ENCODE results near the gene CHAD.

DNA sequence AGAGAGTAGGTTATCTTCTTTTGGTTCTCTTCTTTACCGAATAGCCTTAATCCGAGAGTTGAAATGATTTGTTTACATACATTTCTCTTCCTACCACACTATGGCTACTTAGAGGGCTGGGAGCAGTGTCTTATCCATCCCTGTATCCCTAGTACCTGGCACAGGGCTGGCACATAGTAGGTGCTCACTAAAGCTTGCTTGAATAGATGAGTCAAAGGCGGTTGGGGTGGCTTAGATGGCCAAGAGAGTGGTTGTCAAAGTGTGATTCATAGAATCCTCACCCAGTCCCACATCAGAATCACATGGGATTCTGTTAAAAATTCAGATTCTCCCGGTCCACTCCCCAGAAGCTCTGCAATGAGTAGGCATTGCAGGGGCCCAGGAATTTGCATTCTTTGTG, 11.1 kb downstream of the CHAD start:
- no peak for TF ChIP-seq NFIC (IDR thresholded peaks at IDR 0.05; ENCODE audit: borderline replicate concordance)
- TF ChIP-seq, protein P1, sequence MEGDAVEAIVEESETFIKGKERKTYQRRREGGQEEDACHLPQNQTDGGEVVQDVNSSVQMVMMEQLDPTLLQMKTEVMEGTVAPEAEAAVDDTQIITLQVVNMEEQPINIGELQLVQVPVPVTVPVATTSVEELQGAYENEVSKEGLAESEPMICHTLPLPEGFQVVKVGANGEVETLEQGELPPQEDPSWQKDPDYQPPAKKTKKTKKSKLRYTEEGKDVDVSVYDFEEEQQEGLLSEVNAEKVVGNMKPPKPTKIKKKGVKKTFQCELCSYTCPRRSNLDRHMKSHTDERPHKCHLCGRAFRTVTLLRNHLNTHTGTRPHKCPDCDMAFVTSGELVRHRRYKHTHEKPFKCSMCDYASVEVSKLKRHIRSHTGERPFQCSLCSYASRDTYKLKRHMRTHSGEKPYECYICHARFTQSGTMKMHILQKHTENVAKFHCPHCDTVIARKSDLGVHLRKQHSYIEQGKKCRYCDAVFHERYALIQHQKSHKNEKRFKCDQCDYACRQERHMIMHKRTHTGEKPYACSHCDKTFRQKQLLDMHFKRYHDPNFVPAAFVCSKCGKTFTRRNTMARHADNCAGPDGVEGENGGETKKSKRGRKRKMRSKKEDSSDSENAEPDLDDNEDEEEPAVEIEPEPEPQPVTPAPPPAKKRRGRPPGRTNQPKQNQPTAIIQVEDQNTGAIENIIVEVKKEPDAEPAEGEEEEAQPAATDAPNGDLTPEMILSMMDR (IDR thresholded peaks at IDR 0.05): no peak
- no peak for TF ChIP-seq POLR2AphosphoS5 (IDR thresholded peaks at IDR 0.05; ENCODE audit: low read depth, low read length)
- TF ChIP-seq, protein P2, sequence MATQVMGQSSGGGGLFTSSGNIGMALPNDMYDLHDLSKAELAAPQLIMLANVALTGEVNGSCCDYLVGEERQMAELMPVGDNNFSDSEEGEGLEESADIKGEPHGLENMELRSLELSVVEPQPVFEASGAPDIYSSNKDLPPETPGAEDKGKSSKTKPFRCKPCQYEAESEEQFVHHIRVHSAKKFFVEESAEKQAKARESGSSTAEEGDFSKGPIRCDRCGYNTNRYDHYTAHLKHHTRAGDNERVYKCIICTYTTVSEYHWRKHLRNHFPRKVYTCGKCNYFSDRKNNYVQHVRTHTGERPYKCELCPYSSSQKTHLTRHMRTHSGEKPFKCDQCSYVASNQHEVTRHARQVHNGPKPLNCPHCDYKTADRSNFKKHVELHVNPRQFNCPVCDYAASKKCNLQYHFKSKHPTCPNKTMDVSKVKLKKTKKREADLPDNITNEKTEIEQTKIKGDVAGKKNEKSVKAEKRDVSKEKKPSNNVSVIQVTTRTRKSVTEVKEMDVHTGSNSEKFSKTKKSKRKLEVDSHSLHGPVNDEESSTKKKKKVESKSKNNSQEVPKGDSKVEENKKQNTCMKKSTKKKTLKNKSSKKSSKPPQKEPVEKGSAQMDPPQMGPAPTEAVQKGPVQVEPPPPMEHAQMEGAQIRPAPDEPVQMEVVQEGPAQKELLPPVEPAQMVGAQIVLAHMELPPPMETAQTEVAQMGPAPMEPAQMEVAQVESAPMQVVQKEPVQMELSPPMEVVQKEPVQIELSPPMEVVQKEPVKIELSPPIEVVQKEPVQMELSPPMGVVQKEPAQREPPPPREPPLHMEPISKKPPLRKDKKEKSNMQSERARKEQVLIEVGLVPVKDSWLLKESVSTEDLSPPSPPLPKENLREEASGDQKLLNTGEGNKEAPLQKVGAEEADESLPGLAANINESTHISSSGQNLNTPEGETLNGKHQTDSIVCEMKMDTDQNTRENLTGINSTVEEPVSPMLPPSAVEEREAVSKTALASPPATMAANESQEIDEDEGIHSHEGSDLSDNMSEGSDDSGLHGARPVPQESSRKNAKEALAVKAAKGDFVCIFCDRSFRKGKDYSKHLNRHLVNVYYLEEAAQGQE (IDR thresholded peaks at IDR 0.05; ENCODE audit: low read depth, low read length): no peak
- no peak for TF ChIP-seq CHD2 (IDR thresholded peaks at IDR 0.05; ENCODE audit: low read length, partially characterized antibody)
- TF ChIP-seq EP300 (IDR thresholded peaks at IDR 0.05; ENCODE audit: borderline replicate concordance in 1 of 2, low read depth in 1 of 2, low read length in 1 of 2): no peak
- TF ChIP-seq YY1 (IDR thresholded peaks at IDR 0.05; ENCODE audit: low read depth): no peak
- TF ChIP-seq RFX5 (IDR thresholded peaks at IDR 0.05; ENCODE audit: low read length): no peak
- TF ChIP-seq MEF2A (IDR thresholded peaks at IDR 0.05; ENCODE audit: borderline replicate concordance, low read depth): no peak
- TF ChIP-seq GABPA (IDR thresholded peaks at IDR 0.05; ENCODE audit: low read depth): no peak
- TF ChIP-seq MXI1 (IDR thresholded peaks at IDR 0.05; ENCODE audit: low read depth, low read length): no peak
- no peak for TF ChIP-seq TAF1 (IDR thresholded peaks at IDR 0.05; ENCODE audit: borderline replicate concordance, low read depth, low read length)
- no peak for TF ChIP-seq TCF12 (IDR thresholded peaks at IDR 0.05)
